ACC112 (cell line): Measurements from ENCODE around the gene MTHFD2.
"Not testable (repeated sequence)": the region's sequence is repeated elsewhere in the genome, so short reads cannot be mapped to it uniquely, and the experiment has no call there.

Experiments
- H2AFZ ChIP-seq: fragments of 200-600 bp; sonication (generic); one replicate; pipeline ENCODE4 v1.6.0; 2017; ENCODE audit warnings: antibody characterized with exemption, low read length; ENCODE audit not compliant: unreplicated experiment
- H3K27ac ChIP-seq: fragments of 200-600 bp; sonication (generic); 2 replicates; pipeline ENCODE4 v1.5.1; 2014; ENCODE audit warnings: low read depth, mild to moderate bottlenecking, antibody characterized with exemption, low read length, moderate library complexity
- H3K27me3 ChIP-seq: fragments of 200-600 bp; sonication (generic); 2 replicates; pipeline ENCODE4 v1.6.1; 2014; ENCODE audit warnings: mild to moderate bottlenecking, antibody characterized with exemption, low read length, moderate library complexity, mixed read lengths; ENCODE audit not compliant: insufficient read depth
- H3K36me3 ChIP-seq: fragments of 200-600 bp; sonication (generic); 2 replicates; pipeline ENCODE4 v1.6.1; 2016; ENCODE audit warnings: mild to moderate bottlenecking, antibody characterized with exemption, low read length, moderate library complexity, mixed read lengths; ENCODE audit not compliant: insufficient read depth
- H3K4me1 ChIP-seq: fragments of 200-600 bp; sonication (generic); one replicate; pipeline ENCODE4 v1.6.1; 2016; ENCODE audit warnings: low read length, mixed read lengths; ENCODE audit not compliant: insufficient read depth, unreplicated experiment, control insufficient read depth
- H3K4me3 ChIP-seq: fragments of 200-600 bp; sonication (generic); 2 replicates; pipeline ENCODE4 v1.5.1; 2014; ENCODE audit warnings: mild to moderate bottlenecking, low read depth, low read length
- H3K79me2 ChIP-seq: fragments of 200-600 bp; sonication (generic); one replicate; pipeline ENCODE4 v1.6.0; 2016; ENCODE audit warnings: low read length; ENCODE audit not compliant: control insufficient read depth, unreplicated experiment, insufficient read depth

Gene MTHFD2

DNA sequence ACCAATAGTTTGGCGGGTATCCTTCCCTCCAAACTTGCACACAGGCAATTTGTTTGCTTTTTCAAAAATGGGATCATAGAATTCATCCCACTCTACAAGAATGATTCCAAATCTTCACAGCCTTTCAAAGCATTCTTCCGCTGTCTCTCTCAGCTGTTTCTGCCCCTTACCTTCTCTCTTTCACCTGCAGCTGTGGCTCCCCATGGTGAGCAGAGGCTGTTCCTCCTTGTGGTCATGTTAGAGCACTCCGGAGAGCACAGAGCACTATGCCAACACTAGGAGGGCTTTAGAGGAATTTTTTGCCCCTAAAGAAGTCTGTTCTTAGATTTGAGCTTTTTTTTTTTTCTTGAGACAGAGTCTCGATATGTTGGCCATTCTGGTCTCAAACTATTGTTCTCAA, 30.4 kb downstream of the MTHFD2 start:
- H3K36me3 ChIP-seq = no peaks in the 10 kb centered on the region
- H3K4me3 ChIP-seq = no peak overlapping the region
- no peak overlapping the region for H3K27ac ChIP-seq
- H3K27me3 ChIP-seq = no peaks in the 10 kb centered on the region
- peaks cover 5% of the 10 kb centered on the region for H3K4me1 ChIP-seq
- H3K79me2 ChIP-seq = no peaks in the 10 kb centered on the region
- no peak overlapping the region for H2AFZ ChIP-seq

DNA sequence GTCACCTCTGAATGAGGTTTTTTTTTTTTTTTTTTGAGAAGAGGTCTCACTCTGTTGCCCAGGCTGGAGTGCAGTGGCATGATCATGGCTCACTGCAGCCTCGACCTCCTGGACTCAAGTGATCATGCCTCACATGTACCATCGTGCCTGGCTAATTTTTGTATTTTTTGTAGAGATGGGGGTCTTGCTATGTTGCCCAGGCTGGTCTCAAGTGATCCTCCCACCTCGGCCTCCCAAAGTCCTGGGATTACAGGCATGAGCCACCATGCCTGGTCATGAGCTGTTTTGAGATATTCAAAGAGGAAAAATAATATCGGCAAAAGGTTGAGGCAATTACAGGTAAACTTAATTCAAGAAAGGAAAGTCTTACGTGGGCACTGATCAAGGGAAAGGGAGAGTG, 31.4 kb downstream of the MTHFD2 start:
- H3K4me3 ChIP-seq, H3K79me2 ChIP-seq, H3K4me1 ChIP-seq, H3K36me3 ChIP-seq, H3K27me3 ChIP-seq, H3K27ac ChIP-seq, H2AFZ ChIP-seq: not testable (repeated sequence)

DNA sequence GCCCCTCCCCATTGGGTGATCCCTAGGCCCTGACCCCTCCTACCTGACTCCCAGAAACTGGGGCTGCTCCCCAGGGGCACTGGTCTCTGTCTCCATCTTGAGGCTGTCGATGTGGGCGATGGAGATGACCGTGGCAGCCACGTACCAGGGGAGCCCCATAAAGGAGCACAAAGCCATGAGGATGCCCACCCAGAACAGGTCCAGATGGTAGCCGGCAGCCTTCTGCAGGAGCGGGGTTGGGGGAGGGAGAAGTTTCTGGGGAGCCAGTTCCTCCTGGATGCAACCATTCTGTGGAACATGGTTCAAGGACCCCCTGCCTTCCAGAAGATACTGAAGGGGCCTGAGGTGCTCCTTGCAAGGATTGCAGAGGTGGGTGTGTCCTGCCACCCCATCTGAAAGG, 34.0 kb downstream of the MTHFD2 start:
- Histone ChIP-seq H3K79me2 (no peaks in the 10 kb centered on the region), H3K36me3 (no peaks in the 10 kb centered on the region), H2AFZ (no peak overlapping the region), H3K4me1 (no peaks in the 10 kb centered on the region), H3K27me3 (no peaks in the 10 kb centered on the region), H3K4me3 (no peak overlapping the region), H3K27ac (no peak overlapping the region)

DNA sequence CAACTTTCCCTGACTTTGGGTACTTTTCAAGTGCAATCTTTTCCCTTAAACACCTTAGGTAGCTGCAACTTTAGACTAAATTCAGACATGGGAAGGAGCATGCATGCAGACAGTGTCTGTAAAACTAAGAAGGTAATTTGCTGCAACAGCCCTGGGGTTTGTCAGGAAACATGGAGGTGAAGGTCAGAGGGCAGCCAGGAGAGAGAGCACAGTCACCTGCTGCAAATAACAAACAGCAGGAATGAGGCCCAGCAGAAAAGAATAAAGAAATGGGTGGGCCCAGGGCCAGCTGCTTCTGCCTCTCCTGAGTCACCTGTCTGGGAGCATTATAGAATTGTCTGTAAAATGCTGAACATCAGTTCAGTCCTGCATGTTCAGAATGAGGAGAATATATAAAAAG, 35.2 kb downstream of the MTHFD2 start:
- no peaks in the 10 kb centered on the region for H3K27me3 ChIP-seq
- H2AFZ ChIP-seq = no peak overlapping the region
- H3K27ac ChIP-seq = no peak overlapping the region
- H3K36me3 ChIP-seq = no peaks in the 10 kb centered on the region
- H3K4me3 ChIP-seq = no peak overlapping the region
- peaks cover 4% of the 10 kb centered on the region for H3K4me1 ChIP-seq
- H3K79me2 ChIP-seq = no peaks in the 10 kb centered on the region

DNA sequence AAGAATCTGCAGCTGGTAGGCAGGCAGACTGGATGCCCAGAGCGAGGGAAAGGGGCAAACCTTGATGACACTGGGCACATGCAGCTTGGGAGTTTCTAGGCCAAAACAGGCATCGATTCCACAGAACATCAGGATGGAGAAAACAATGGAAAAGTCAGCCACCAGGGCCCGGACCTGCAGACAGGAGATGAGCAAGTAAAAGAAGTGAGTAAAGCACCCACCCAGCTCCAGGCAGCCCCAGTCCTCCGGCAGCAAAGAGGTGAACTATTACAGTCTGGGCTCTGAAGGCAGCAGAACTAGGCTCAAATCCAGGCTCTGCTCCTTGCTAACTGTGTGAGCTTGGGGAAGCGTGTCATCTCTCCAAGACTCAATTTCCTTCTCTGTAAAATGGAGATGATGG, 36.6 kb downstream of the MTHFD2 start:
- H3K4me3 ChIP-seq = no peak overlapping the region
- H3K36me3 ChIP-seq = no peaks in the 10 kb centered on the region
- H3K27me3 ChIP-seq = no peaks in the 10 kb centered on the region
- H2AFZ ChIP-seq = no peak overlapping the region
- H3K27ac ChIP-seq = no peak overlapping the region
- no peaks in the 10 kb centered on the region for H3K79me2 ChIP-seq
- peaks cover 4% of the 10 kb centered on the region for H3K4me1 ChIP-seq

DNA sequence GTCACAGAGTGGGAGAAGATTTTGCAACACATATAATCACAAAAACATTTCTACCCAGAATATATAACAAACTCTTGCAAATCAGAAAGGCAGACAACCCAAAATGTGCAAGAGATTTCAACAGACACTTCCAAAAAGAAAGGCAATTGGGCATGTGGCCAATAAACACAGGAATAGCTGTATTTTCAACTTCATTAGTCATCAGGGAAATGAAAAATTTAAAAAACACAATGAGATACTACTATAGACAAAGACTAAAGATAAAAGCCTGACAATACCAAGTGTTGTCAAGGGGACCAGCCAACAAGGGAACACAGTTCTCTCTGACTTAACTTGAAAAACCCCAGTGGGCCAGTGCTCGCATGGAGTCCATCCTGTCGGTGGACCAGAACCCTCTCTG, 40.5 kb downstream of the MTHFD2 start:
- H3K27me3 ChIP-seq = no peaks in the 10 kb centered on the region
- H3K79me2 ChIP-seq = no peaks in the 10 kb centered on the region
- H3K4me3 ChIP-seq = no peak overlapping the region
- H3K27ac ChIP-seq = no peak overlapping the region
- no peaks in the 10 kb centered on the region for H3K36me3 ChIP-seq
- no peak overlapping the region for H2AFZ ChIP-seq
- peaks cover 4% of the 10 kb centered on the region for H3K4me1 ChIP-seq

DNA sequence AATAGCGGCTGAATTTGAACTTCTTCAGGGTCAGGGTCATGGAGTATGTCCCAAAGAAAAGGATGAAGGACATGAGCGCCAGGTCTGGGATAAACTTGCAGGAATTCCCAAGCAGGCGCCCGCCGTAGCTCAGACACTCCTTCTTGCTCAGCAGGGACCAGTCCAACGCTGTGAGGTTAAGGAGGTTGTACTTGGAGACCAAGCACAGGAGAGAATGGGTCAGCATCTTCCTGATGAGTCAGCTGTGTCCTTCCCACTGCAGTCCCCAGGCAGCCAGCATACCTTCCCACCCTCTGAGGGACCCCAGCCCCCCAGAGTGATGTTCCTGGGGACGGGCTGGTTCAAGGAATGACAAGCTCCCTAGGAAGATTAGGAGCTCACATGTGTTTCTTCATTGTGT, 40.9 kb downstream of the MTHFD2 start:
- no peak overlapping the region for H3K4me3 ChIP-seq
- no peak overlapping the region for H2AFZ ChIP-seq
- no peaks in the 10 kb centered on the region for H3K27me3 ChIP-seq
- no peaks in the 10 kb centered on the region for H3K36me3 ChIP-seq
- no peak overlapping the region for H3K27ac ChIP-seq
- H3K4me1 ChIP-seq = peaks cover 4% of the 10 kb centered on the region
- H3K79me2 ChIP-seq = no peaks in the 10 kb centered on the region

DNA sequence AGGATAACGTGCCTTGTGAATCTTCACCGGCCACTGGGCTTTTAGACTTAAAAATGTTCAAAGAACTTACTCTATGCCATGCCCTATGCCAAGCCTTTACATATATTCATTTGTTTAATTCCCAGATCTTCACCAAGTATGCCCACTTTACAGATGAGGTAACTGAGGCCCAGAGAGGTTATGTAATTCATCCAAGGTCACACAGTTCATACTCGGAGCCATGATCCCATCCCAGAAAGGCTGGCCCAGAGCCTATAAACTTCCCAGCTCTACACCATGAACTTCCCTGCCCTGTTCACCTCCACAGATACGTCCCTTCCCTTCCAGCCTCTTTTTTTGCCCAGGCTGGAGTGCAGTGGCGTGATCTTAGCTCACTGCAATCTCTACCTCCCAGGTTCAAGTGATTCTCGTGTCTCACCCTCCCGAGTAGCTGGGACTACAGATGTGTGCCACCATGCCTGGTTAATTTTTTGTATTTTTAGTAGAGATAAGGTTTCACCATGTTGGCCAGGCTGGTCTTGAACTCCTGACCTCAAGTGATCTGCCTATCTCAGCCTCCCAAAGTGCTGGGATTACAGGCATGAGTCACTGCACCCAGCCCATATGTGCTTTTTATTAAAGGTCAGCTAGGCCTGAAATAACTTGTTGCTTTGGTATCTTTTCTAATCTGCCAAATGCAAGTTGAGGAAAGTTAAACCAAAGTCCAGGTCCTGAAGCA, 44.1 kb downstream of the MTHFD2 start:
- H3K4me3 ChIP-seq = no peak overlapping the region
- no peak overlapping the region for H3K27ac ChIP-seq
- H3K27me3 ChIP-seq = no peaks in the 10 kb centered on the region
- H3K79me2 ChIP-seq = no peaks in the 10 kb centered on the region
- H3K36me3 ChIP-seq = no peaks in the 10 kb centered on the region
- no peak overlapping the region for H2AFZ ChIP-seq
- H3K4me1 ChIP-seq = peaks cover 4% of the 10 kb centered on the region

DNA sequence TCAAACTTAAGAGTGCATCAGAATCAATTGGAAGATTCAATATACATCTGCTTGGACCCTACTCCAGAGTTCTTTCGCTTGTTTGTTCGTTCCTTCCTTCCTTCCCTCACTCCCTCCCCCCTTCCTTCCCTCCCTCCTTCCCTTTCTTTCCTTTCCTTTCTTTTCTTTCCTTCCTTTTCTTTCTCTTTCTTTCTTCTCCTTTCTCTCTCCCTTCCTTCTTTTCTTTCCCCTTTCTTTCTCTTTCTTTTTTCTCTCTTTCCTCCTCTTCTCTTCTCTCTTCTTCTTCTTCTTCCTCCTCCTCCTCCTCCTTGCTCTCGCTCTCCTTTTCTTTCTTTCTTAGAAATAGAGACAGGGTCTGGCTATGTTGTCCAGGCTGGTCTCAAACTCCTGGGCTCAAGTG, 45.9 kb downstream of the MTHFD2 start:
- Histone ChIP-seq H2AFZ (no peak overlapping the region), H3K27ac (no peak overlapping the region), H3K36me3 (no peaks in the 10 kb centered on the region), H3K27me3 (no peaks in the 10 kb centered on the region), H3K79me2 (no peaks in the 10 kb centered on the region), H3K4me3 (no peak overlapping the region), H3K4me1 (no peaks in the 10 kb centered on the region)

DNA sequence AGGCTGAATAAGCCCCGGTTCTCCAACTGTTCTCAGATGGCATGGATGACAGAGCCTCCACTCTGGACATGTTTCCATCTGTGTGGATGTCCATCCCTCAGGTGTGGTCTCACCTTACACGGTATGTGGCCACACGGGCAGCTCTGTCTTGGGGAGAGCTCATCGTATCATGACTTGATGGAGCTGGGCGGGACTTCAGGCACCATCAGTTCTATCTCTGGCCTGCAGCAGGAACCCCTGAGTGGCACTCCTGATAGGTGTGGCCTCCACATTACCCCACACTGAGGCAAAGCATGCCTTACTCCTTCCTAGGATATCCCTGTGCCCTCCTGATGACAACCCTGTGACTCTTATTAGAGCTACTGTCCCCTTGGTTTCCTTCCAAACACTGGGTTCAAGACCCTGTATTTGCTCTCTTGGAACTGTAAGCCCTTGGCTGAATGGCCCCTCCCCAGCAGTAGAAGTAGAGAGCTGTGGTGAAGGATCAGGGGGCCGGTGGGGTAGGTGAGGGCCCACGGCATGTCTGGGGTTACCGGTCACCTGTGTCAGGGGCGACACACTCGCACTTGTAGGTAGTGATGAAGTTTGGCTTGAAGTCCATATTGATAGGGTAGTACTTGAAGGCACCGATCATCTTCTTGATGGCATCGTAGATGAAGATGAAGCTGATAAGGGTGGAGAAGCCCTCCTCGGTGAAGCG, 48.2 kb downstream of the MTHFD2 start:
- H3K4me3 ChIP-seq = no peak overlapping the region
- no peak overlapping the region for H2AFZ ChIP-seq
- H3K27ac ChIP-seq = no peak overlapping the region
- no peaks in the 10 kb centered on the region for H3K27me3 ChIP-seq
- no peaks in the 10 kb centered on the region for H3K4me1 ChIP-seq
- no peaks in the 10 kb centered on the region for H3K36me3 ChIP-seq
- H3K79me2 ChIP-seq = no peaks in the 10 kb centered on the region

DNA sequence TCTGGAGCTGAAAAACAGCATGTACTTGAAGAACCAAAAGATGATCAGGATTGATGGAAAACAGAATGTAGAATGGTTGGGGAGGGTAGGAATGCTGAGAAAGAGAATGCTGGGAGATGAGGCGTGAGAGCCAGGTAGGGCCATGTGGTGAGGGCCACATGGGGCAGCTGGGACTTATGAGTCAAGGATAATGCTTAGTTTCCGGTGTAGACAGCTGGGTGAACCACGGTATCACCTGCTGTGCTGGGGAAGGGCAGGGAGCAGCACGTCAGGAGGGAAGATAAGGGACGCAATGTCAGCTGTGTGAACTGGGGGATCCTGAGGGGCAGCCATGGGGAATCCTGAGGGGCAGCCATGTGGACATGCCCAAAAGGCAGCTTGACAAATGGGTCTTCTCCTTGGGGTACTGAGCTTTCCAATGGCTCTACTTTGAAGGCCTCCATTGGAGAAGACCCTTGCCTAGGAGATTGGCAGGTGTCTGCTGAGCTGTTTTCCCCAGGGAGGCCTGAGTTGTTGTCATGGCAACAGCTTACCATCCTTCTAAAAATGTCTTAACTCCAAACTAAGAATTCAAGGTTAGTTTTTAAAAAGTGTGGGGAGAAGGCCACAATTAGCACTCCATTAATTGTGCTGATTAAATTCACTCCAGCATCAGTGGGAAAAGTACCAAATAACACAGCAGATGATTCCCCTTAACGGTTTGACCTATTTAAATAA, 51.1 kb downstream of the MTHFD2 start:
- Histone ChIP-seq H3K27ac (no peak overlapping the region), H3K27me3 (no peaks in the 10 kb centered on the region), H2AFZ (no peak overlapping the region), H3K4me1 (no peaks in the 10 kb centered on the region), H3K79me2 (no peaks in the 10 kb centered on the region), H3K36me3 (no peaks in the 10 kb centered on the region), H3K4me3 (no peak overlapping the region)
